SK-N-SH treated with all-trans-retinoic acid at 6 μM for 48 hours (cell line): ENCODE measurements around the gene PYCR2.
A peak's percentile ranks its signal among the peaks of the same experiment; 100 is the strongest.

Source experiments
- ATAC-seq: fragments of 200-7000 bp; cut with Tn5 transposase; 3 replicates; pipeline ENCODE4 v1.9.1; 2020; ENCODE audit warnings: mild to moderate bottlenecking, moderate library complexity
- ARNTL ChIP-seq: fragments of 450-650 bp; formaldehyde crosslinking; IDR thresholded peaks from 2 replicates; pipeline ENCODE4 v1.5.0; 2020; ENCODE audit warnings: low read depth, mild to moderate bottlenecking, moderate library complexity, borderline replicate concordance
- BACH2 ChIP-seq: fragments of 250-450 bp; sonication (Bioruptor Pico); IDR thresholded peaks from 2 replicates; pipeline ENCODE4 v1.9.0; 2021; ENCODE audit warnings: mild to moderate bottlenecking, borderline replicate concordance
- CREB5 ChIP-seq: fragments of 250-450 bp; sonication (Bioruptor Pico); IDR thresholded peaks from 2 replicates; pipeline ENCODE4 v1.5.1; 2020; ENCODE audit warnings: low read depth, mild to moderate bottlenecking, moderate library complexity
- CSRNP3 ChIP-seq: fragments of 250-450 bp; sonication (Bioruptor Pico); IDR thresholded peaks from 2 replicates; pipeline ENCODE4 v1.5.1; 2021; ENCODE audit warnings: mild to moderate bottlenecking, moderate library complexity
- ESRRG ChIP-seq: fragments of 250-450 bp; sonication (Bioruptor Pico); IDR thresholded peaks from 2 replicates; pipeline ENCODE4 v1.6.1; 2021; ENCODE audit warnings: mild to moderate bottlenecking
- GLIS3 ChIP-seq: fragments of 250-450 bp; sonication (Bioruptor Pico); IDR thresholded peaks from 2 replicates; pipeline ENCODE4 v1.5.0; 2020; ENCODE audit warnings: mild to moderate bottlenecking, moderate library complexity
- ISL1 ChIP-seq: fragments of 250-450 bp; sonication (Bioruptor Pico); IDR thresholded peaks from 2 replicates; pipeline ENCODE4 v2.1.2; 2022; ENCODE audit warnings: mild to moderate bottlenecking, moderate library complexity
- PPARA ChIP-seq: fragments of 250-450 bp; sonication (Bioruptor Pico); IDR thresholded peaks from 2 replicates; pipeline ENCODE4 v1.5.0; 2020; ENCODE audit warnings: mild to moderate bottlenecking, borderline replicate concordance
- TCF4 ChIP-seq: fragments of 250-450 bp; sonication (Bioruptor Pico); IDR thresholded peaks from 2 replicates; pipeline ENCODE4 v1.8.0; 2021; ENCODE audit warnings: mild to moderate bottlenecking, moderate library complexity, borderline replicate concordance
- TSHZ2 ChIP-seq: fragments of 250-450 bp; sonication (Bioruptor Pico); IDR thresholded peaks from 2 replicates; pipeline ENCODE4 v1.5.0; 2020; ENCODE audit warnings: mild to moderate bottlenecking, moderate library complexity
- ZFP3 ChIP-seq: fragments of 250-450 bp; sonication (Bioruptor Pico); IDR thresholded peaks from 2 replicates; pipeline ENCODE4 v1.5.0; 2020; ENCODE audit warnings: mild to moderate bottlenecking, moderate library complexity
- ZNF70 ChIP-seq: fragments of 450-650 bp; formaldehyde crosslinking; IDR thresholded peaks from 2 replicates; pipeline ENCODE4 v1.5.0; 2020; ENCODE audit warnings: mild to moderate bottlenecking, moderate library complexity
- ZNF8 ChIP-seq: fragments of 450-650 bp; formaldehyde crosslinking; IDR thresholded peaks from 2 replicates; pipeline ENCODE4 v1.5.0; 2020; ENCODE audit warnings: mild to moderate bottlenecking, moderate library complexity

PYCR2 gene

GRCh38 chr1:225923381-225923691 lies 714 bp downstream of the PYCR2 start:
- ATAC-seq: no peak
- no peak for TF ChIP-seq ISL1 (CRISPR knock-in tag)
- no peak for TF ChIP-seq ESRRG (CRISPR knock-in tag)
- TF ChIP-seq ZFP3 (CRISPR knock-in tag): no peak

- no peak for ATAC-seq
- TF ChIP-seq BACH2 (no peak), CREB5 (CRISPR knock-in tag) (no peak), ARNTL (CRISPR knock-in tag) (no peak), ZNF8 (CRISPR knock-in tag) (no peak), CSRNP3 (CRISPR knock-in tag) (no peak), ZNF70 (CRISPR knock-in tag) (no peak), ZFP3 (CRISPR knock-in tag) (no peak)
Observed at GRCh38 chr1:225921734-225922709, 2.0 kb downstream of the PYCR2 start.

- peak; percentile 45 for ATAC-seq
- peak; percentile 27; the same call in 1 of the 2 replicates for TF ChIP-seq TCF4 (CRISPR knock-in tag)
- TF ChIP-seq TSHZ2: peak; percentile 16; the same call in 1 of the 2 replicates
- no peak for TF ChIP-seq CSRNP3 (CRISPR knock-in tag)
Observed at GRCh38 chr1:225919906-225920305, 4.1 kb downstream of the PYCR2 start.

- no peak for TF ChIP-seq PPARA (CRISPR knock-in tag)
- TF ChIP-seq ZNF8 (CRISPR knock-in tag): no peak
- TF ChIP-seq ESRRG (CRISPR knock-in tag): no peak
- no peak for TF ChIP-seq CSRNP3 (CRISPR knock-in tag)
- TF ChIP-seq BACH2: no peak
- no peak for TF ChIP-seq GLIS3 (CRISPR knock-in tag)
- no peak for TF ChIP-seq TSHZ2
- no peak for TF ChIP-seq TCF4 (CRISPR knock-in tag)
Observed at GRCh38 chr1:225918280-225918679, 5.8 kb downstream of the PYCR2 start.

More at GRCh38 chr1:225918280-225918679, 5.8 kb downstream of the PYCR2 start:
- ATAC-seq: no peak
